ACHN (cell line): Measurements from ENCODE around the gene TAS2R41.

Source experiments
- DNase-seq: peaks from one replicate; pipeline ENCODE4 v3.0.0-alpha.2; 2015
- in situ Hi-C: cut with HindIII; loops from 2 replicates; pipeline ENCODE4 v1.10.0; 2017; ENCODE audit warnings: low sequenced_read_pairs, low pct_ligation_motif_present, low pct_unique_long_range_greater_than_20kb

TAS2R41 gene

GRCh38 chr7:143477501-143478150 lies at the start of gene TAS2R41:
TAS2R41 (plus strand) TSS chr7:143477873; CDS start chr7:143477873, 0 bp downstream.
- no peak for DNase-seq
- in situ Hi-C loops, result no loop called here

GRCh38 chr7:143429770-143430698 lies 47.6 kb upstream of the TAS2R41 start:
- DNase-seq, result no peak
- in situ Hi-C loops, result no loop called here

- in situ Hi-C loops, result no loop called here
- no peak for DNase-seq
Observed at GRCh38 chr7:143431109-143431508, 46.6 kb upstream of the TAS2R41 start.

- in situ Hi-C loops, result no loop called here
- DNase-seq, result no peak
Observed at GRCh38 chr7:143433759-143434158, 43.9 kb upstream of the TAS2R41 start.

- in situ Hi-C loops, result no loop called here
- DNase-seq, result peak; percentile 85
Observed at GRCh38 chr7:143434660-143435059, 43.0 kb upstream of the TAS2R41 start.

GRCh38 chr7:143435266-143435665 lies 42.4 kb upstream of the TAS2R41 start:
- peak; percentile 11 for DNase-seq
- in situ Hi-C loops, result no loop called here

GRCh38 chr7:143436325-143436946 lies 41.2 kb upstream of the TAS2R41 start:
- in situ Hi-C loops, result no loop called here
- no peak for DNase-seq

- in situ Hi-C loops, result no loop called here
- DNase-seq, result no peak
Observed at GRCh38 chr7:143437578-143437977, 40.1 kb upstream of the TAS2R41 start.

GRCh38 chr7:143439866-143440265 lies 37.8 kb upstream of the TAS2R41 start:
- DNase-seq, result no peak
- in situ Hi-C loops, result no loop called here

GRCh38 chr7:143443153-143443552 lies 34.5 kb upstream of the TAS2R41 start, which contains the start of gene TAS2R60:
TAS2R60 (plus strand) TSS chr7:143443453; CDS start chr7:143443453, 0 bp downstream.
- in situ Hi-C loops, result no loop called here
- no peak for DNase-seq

GRCh38 chr7:143444063-143444782 lies 33.5 kb upstream of the TAS2R41 start:
- no peak for DNase-seq
- in situ Hi-C loops, result no loop called here

GRCh38 chr7:143444785-143445184 lies 32.9 kb upstream of the TAS2R41 start:
- no peak for DNase-seq
- in situ Hi-C loops, result no loop called here

- in situ Hi-C loops, result no loop called here
- DNase-seq, result no peak
Observed at GRCh38 chr7:143447466-143447865, 30.2 kb upstream of the TAS2R41 start.

- in situ Hi-C loops, result no loop called here
Observed at GRCh38 chr7:143448429-143448828, 29.2 kb upstream of the TAS2R41 start.

GRCh38 chr7:143449793-143450192 lies 27.9 kb upstream of the TAS2R41 start:
- in situ Hi-C loops, result no loop called here
- DNase-seq, result no peak

More at GRCh38 chr7:143448429-143448828, 29.2 kb upstream of the TAS2R41 start:
- no peak for DNase-seq

- DNase-seq, result no peak
- in situ Hi-C loops, result no loop called here
Observed at GRCh38 chr7:143451122-143451521, 26.6 kb upstream of the TAS2R41 start.

GRCh38 chr7:143451746-143452145 lies 25.9 kb upstream of the TAS2R41 start:
- no peak for DNase-seq
- in situ Hi-C loops, result no loop called here

- in situ Hi-C loops, result no loop called here
Observed at GRCh38 chr7:143452495-143452894, 25.2 kb upstream of the TAS2R41 start.

More at GRCh38 chr7:143452495-143452894, 25.2 kb upstream of the TAS2R41 start:
- DNase-seq, result no peak
